NCI-H82 (cell line): Measurements from ENCODE around the gene NOTCH1.
"Not testable (repeated sequence)": the region's sequence is repeated elsewhere in the genome, so short reads cannot be mapped to it uniquely, and the experiment has no call there.

Source experiments
- DNase-seq: peaks from one replicate; lab custom pipeline; 2025; lab: John Stamatoyannopoulos, UW

The NOTCH1 gene

DNA sequence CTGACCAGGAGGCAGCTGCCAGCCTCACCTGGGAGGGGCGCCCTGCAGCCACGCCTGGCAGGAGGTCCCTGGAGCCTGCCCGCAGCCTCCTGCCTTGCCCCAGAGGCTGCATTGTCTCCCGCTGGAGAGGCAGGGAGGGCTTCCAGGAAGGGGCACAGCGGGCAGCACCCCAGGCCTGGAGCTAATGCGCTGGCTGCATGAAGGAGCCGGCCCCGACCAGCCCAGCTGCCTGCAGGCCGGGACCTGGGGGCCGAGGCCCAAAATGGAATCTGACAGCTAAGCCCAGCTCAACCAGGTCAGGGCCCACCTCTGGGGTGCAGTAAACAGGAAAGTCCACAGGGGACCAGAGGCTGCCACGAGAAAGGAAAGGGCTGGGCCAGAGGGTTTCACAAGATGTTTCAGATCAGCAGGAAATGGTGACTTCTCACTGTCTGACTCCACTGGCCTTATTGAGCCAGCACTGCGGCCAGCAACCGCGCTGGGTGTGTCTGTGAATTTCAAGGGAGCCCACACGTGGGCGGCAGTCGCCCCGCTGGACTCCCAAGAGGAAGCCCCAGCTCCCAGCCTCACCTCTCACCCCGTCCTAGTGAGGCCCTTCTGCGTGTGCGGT lies 18.6 kb upstream of the NOTCH1 start:
- no peak for DNase-seq

DNA sequence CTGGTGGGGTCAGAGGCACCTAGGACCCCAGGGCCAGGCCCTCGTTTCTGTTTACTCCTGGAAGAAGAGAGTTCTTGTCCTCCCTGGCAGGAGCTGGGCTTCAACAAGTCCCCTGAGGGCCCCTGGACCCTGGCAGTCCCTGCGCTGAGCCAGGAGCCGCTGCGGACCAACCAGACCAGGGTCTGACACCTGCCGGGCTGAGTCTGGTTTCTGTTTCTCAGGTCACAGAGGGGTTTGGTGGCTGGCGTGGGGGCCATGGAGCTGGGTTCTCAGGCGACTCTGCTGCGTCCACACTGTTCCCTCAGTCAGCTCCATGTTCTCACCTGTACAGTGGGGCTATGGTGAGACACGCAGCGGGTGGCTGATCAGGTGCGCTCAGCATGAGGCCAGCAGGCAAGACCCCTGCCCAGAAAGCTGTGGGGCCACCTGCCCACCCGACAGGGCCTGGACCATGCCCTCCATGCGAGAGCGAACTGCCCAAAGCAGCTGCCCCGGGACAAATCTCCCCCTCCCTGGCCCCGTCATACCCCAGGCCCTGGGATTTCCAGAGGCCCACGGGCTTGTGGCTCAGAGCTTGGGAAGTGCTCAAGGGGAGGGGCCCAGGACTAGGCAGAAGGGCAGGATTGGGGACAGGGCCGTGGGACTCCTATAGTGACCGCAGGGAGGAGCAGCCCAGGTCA lies 17.9 kb upstream of the NOTCH1 start:
- DNase-seq, result no peak

DNA sequence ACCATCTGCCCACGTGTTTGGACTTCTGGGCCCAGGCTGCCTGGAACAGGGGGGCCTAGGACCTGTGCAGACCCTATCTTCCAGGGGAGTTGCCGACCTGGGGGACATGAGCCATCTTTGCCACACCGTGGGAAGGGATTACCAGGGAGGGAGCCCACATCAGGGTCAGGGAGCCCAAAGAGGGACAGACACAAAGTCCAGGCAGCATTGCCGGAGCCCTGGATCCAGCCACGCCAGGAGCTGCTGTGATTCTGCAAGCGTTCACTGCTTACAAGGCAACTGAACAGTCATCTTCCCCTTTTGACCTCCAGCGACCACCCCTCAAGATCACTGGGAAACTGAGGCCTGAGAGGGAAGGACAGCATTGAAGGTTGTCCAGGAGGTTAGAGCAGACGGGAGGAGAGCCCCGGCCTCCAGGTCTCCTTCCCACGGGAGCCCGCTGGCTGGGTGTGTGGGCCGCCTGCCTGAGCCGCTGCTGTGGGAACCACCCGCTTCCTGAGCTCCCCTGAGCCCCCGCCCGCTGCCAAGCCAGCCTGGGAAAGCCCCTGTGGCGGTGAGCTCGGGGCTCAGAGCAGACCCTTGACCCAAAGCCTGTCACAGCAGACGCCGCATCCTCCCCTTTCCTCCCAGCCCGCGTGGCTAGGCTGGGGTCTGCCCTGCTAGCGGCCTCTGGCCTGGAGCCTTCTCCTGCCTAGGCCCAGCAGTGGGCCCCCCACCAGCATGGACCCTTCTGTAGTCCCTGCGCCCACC lies 17.1 kb upstream of the NOTCH1 start:
- no peak for DNase-seq

DNA sequence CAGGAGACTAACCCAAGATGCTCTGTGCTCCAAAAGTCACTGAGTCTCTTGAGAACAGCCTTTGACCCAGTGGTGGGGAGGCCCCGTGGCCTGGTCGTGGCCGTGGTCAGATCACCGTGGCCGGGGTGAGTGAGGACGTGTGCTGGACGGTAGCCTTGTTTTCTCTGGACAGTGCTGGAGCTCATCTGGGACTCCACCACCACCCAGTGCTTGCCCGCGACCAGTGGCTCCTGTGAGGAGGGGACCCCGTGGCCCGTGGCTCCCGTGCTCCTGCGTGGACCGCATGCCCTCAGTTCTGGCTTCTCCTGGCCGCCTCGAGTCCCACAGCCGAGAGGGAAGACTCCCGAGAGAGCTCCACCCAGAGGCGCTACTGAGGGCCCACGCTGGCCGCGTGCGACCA lies 15.9 kb upstream of the NOTCH1 start:
- DNase-seq, result no peak

DNA sequence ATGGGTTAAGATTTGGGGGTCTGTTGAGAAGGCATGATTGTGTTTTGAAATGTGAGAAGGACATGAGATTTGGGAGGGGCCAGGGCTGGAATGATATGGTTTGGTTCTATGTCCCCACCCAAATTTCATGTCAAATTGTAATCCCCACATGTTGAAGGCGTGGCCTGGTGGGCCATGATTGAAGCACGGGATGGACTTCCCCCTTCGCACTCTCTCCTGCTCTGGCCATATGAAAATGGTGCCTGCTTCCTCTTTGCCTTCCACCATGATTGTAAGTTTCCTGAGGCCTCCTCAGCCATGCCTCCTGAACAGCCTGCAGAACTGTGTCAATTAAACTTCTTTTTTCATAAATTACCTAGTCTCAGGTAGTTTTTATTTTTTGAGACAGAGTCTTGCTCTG lies 14.7 kb upstream of the NOTCH1 start:
- no peak for DNase-seq

DNA sequence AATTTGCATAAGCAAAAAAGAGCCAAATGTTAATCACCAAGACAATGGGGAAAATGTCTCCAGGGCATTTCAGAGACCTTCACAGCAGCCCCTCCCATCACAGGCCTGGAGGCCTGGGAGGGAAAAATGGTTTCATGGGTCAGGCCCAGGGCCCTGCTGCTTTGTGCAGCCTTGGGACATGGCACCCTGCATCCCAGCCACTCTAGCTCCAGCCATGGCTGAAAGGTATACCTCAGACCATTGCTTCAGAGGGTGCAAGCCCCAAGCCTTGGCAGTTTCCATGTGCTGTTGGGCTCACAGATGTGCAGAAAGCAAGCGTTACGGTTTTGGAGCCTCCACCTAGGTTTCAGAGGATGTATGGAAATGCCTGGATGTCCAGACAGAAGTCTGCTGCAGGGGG lies 13.5 kb upstream of the NOTCH1 start:
- DNase-seq, result not testable (repeated sequence)

DNA sequence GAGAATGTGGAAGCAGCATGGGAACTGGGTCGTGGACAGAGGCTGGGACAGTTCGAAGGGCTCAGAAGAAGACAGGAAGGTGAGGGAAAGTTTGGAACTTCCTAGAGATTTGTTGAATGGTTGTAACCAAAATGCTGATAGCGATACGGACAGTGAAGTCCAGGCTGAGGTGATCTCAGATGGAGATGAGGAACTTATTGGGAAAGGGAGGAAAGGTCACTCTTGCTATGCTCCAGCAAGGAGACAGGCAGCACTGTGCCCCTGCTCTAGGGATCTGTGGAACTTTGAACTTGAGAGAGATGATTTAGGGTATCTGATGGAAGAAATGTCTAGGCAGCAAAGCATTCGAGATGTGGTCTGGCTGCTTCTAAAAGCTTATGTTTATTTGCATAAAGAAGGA lies 13.0 kb upstream of the NOTCH1 start:
- not testable (repeated sequence) for DNase-seq

DNA sequence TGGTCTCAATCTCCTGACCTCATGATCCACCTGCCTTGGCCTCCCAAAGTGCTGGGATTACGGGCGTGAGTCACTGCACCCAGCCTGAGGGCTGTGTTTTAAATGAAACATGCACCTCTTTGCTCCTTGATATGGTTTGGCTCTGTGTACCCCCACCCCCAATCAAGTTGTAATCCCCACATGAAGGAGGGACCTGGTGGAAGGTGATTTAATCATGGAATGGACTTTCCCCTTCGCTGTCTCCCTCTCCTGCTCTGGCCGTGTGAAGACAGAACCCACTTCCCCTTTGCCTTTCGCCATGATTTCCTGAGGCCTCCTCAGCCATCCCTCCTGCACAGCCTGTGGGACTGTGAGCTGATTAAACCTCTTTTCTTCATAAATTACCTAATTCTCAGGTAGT lies 12.5 kb upstream of the NOTCH1 start:
- no peak for DNase-seq

DNA sequence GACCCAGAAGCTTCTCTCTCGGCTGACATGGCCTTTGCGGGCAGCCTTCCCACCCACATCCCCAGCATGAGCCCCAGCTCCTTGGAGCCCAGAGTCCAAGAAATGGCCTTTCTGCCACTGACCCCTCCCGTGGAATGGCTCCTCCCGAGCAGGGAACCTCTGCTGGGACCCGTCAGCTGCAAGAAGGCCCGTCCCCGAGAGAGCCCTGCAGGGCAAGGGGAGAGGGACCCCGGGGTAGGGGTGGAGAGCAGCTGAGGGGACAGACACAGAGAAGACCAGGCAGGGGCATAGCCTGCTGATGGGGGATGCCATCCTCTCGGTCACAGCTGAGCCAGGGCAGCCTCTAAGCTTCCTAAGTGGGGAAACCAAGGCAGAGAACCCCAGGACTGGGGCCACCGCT lies 11.2 kb upstream of the NOTCH1 start:
- DNase-seq, result no peak

DNA sequence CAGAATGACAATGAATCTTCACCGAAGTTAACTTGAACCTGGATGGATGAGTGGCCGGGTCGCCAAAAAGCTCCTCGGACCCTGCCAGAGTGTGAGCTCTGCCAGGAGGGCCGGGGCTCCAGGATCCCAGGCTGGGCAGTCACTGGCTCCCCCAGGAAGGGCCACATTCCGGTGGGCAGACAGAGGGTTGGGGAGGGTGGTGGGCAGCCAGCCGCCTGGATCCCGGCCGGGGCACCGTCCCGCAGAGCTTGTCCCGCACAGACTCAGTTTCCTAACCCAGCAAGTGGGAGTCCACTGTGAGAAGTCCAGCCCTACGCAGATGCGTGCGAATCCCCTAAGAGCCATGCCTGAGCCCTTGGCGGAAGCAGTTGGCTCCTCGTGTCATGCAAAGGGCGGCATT lies 10.3 kb upstream of the NOTCH1 start:
- no peak for DNase-seq

DNA sequence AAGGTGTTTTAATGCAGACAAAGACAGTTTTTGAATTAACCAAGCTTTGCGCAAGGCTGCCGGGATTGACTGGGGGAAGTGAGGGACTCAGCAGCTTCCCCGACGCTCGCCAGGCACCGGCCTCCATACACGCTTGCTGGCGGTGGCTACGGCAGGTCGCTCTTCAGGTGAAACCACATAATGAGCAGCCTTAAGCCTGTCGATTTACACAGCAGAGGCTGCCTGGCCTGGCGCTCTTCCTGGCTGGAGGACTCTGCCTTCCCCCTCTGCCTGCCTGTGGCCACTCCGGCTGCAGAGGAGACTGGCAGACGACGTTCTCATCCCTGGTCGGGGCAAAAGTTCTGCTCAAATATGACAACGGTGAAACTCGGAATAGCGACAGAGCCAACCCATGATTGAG lies 9.0 kb upstream of the NOTCH1 start:
- DNase-seq, result no peak

DNA sequence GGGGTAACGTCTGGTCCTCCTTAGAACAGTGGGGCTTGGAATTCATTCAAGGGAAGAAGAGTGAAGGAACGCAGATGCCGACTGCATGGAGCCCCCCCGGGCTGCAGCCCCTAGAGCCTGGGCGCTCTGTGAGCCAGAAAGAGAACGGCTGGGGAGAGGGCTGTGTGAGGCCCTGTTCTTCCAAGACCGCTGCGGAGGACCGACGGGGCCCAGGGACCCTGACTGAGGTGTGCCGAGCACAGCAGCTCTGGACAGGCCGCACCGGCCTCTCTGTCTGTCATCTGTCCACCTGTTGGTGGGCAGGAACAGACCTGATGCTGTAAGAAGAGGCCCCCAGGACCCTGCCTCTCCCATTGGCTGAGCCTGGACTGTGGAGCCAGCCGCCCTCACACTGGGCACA lies 7.7 kb upstream of the NOTCH1 start:
- no peak for DNase-seq

DNA sequence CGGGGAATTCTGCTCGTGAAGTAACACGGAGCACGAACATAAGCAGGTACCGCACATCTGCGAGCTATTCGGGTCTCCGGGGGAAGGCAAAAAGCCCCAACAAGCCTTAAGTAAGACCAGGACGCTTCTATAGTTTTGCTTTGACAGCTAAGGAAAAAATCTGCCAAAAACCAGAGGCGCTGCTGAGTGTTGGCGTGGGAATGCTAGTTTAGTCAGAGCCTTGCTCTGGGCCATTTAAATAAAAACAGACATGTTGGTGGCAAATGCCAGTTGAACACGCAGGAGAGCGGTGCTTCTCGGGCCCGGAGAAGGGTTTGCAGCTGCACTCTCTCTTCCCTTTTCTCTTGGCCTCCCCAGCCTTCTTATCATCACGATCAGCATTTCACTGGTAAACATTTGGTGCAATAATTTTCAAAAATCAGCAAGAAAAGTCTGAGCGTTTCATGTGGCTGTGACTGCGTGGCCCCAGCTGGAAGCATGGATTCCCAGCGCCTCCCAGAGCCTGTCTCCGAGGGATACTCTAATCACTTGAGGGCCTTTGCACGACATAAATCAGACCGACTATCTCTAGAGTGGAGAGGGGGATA lies 6.4 kb upstream of the NOTCH1 start:
- DNase-seq, result no peak

DNA sequence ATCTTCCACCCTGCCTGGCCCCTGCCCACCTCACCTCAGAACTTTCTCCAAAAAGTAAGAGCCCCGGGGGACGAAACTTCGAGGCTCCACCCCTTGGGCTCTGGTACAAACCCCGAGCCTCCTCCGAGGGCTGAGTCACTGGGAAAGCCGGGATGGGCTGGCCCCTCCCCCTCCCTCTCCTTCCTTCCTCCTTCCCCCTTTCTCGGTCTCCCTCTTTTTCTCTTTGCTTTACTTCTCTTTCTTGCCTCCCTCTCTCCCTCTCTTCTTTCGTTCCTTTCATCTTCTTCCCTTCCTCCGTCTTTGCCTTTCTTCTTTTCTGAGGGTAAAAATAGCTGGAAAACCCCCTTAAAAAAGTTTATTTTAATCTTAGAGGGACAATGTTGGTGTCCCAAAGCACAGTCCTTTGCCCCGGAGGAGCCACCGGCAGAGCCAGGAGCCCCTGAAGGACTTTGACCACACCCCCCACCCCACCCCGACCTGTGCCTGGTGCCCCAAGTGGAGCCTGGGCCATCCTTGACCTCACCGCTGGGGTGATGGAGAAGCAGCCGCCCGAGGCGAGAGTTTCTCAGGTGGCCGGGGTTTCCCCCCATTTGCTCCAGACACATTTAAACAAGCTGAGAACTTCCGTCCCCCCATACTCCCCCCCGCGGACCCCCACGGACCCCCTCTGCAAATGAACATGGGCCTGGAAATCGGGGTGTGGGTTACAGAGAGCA lies 5.7 kb upstream of the NOTCH1 start:
- DNase-seq, result no peak

DNA sequence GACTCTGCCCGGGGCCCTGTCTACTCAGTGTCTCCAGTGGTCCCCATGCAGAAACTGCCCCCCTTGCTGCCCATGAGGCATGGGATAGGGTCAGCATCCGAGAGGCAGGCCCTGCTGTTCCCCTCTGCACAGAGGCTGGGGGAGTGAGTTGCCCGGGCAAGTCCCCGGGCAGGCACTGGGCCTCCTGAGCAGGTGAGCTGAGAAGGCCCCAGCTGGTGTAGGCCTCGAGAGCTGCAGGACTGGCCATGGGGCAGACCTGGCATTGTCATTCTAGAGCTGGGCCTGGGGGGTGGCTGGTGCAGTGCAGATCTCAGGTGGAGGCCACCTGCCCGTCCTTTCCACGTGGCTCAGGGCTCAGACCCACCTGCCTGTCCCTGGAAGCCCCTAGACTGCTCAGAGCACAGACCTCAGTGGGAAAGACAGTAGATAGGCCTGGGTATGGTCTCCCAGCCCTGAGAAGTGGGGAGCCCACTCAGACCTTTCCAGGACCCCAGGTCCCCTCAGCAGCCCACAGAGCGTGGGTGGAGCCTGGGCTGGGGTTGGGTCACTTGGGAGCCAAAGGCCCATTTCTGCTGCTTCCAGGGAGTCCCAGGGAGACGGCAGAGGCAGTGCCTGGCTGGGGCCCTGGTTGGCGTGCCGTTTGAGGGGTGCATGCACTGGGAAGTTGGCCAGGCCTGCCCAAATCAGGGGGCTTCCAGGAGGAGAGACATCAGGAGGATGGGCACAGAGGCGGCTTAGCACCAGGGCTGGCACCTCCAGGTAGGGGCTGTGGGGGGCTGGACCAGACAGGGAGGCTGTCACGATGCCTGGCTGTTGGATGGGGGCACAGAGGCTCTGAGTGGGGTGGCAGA lies 4.8 kb upstream of the NOTCH1 start:
- no peak for DNase-seq

DNA sequence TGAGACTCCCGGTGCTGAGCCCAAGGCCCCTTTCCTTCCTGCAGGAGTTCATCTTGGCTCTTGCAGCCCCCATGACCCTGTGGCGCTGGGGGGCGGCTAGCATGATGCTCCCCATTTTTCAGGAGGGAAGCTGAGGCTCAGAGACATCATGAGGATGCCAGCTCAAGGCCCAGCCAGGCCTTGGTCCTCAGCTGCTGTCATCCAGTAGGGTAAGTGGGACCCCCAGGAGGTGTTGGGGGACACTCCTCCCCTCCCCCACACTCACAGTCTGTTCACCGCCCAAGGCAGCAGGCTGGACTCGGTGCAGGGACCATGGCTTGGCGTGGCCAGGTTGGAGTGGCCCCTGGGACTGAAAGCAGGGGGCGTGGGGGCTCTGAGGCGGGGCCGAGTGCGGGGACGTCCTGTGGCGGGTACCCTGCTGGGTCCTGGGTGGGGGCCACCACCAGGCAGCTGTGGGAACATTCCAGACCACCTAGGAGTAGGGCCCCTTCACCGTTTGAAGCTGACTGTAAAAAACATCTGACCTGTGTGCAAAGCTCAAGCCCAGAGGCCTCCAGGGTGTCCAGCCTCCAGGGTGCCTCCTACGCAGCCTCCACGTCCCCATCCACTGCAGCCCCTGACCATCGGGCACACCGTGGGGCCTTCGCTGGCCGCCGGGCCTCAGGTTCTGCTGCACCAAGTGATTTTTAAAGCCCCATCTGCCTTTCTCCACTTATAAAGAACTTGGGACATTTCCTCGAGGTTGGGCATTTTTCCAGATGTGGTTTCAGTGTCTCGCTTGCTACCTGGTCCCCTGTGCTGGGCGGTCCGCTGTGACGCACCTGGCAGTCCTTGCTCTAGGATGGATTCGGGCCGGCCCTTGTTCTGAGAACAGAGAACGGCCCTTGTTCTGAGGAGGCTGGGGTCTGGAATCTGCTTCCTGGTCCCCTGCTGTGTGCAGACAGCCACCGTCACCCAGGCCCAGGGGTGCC lies 3.4 kb upstream of the NOTCH1 start:
- DNase-seq, result no peak

DNA sequence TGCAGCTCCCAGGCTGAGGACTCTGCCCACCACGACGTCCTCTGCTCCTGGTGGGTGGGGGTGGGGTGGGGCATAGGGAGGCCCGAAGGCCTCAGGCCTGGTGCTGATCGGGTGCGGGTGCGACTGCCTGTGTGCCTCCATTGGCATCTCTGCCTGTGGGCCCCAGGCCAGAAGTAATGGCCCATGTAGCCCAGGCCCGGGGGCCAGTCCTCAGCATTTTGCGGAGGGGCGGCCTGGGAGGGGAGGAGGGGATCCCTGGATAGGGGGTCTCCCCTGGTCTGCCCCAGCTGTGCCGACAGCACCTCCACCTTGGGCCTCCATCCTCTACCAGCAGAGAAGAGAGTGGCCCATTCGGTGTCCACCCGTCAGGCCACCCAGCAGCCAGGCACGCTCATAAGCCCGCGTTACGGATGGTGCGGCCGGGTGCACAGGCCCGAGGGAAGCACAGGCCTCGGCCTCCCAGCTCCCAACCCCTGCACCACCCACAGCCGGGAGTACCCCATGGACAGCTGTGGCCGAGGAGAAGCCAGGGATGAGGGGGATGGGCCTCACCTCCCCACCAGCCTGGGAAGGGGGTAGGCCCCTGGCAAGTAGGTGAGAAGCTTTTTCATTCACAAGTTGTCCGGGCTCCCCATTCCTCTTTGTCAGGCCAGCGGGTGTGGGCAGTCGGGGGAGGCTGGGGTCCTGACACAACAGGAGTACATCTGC lies 1.8 kb upstream of the NOTCH1 start:
- no peak for DNase-seq

DNA sequence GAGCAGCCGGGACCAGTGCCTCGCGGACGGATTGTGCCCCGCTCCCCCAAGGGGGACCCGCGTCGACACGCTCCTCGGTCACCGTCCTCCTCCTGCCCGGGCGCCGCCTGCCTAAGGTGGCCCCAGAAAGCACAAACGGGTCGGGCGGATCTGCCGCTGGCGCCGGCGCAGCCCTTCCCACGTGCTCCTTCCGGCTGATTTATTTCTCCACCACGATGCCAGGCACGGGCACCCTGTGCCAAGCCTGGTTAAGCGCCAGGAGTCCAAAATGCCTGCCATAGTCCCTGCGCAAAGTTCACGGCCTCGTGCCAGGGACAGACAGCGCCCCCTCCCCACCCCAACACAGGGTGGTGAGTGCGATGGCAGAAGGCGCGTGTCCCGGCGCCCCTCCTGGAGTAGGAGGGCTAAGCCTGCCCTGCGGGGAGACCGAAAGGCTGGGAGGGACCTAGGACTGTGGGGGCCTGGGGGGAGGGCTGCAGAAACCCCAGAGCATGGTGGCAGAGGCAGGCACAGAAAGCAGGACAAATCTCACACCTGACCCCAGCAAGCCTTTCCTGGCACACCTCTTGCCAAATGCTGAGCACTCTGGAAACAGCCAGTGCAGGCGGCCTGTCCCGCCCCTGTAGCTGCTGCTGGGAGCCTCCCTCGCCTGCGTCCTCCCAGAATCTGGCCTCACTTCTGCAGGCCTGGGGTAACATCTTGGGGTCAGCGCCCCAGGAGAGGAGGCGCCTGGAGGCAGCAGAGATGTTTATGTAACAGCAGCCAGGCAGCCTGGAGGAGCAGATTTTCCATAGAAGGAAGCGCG lies 1.1 kb upstream of the NOTCH1 start:
- DNase-seq, result no peak

DNA sequence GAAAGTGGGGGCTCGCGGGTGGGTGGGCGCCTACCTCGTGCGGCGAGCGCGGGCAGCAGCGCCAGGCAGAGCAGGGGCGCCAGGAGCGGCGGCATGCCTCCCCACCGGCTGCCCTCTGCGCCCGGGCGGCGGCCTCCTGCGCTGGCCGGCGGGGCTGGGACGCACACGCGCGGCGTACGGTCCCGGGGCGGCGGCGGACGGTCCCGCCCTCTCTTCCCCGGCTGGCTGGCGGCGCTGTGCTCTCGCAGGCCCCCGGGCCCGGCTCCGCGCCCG lies 220 bp downstream of the NOTCH1 start:
- DNase-seq, result no peak
